CD14-positive monocyte (primary cell): ENCODE data around the gene SHISA6. TPM values are rescaled to one million over a fixed set of nuclear protein-coding genes. Genes with fewer than 3 reads are reported as not detected.

Experiments used
- DNase-seq, 3 donors: peaks; one replicate each; pipeline ENCODE4 v3.0.0-alpha.2; 2011 to 2022
- H2AFZ ChIP-seq: 2 replicates; pipeline ENCODE4 v1.6.0; 2012; ENCODE audit warnings: mild to moderate bottlenecking, low read depth, low read length, inconsistent platforms; ENCODE audit not compliant: insufficient read depth, poor library complexity, severe bottlenecking
- H3K27ac ChIP-seq, 2 donors: 1 replicate in 1 of 2; 2 replicates in 1 of 2; pipeline ENCODE4 v1.5.1; 2012 to 2013; ENCODE audit warnings: low read length in 2 of 2, control low read depth in 1 of 2, inconsistent platforms in 1 of 2, low read depth in 1 of 2, mild to moderate bottlenecking in 1 of 2
- H3K27me3 ChIP-seq, 2 donors: one replicate each; pipeline versions ENCODE4 v1.6.0 to v1.6.1; 2011 to 2013; ENCODE audit warnings: low read length in 2 of 2; ENCODE audit not compliant: control insufficient read depth in 2 of 2, insufficient read depth in 2 of 2
- H3K36me3 ChIP-seq, 2 donors: replicated peaks in 1 of 2; 1 replicate in 1 of 2; 2 replicates in 1 of 2; pipeline versions ENCODE4 v1.5.1 to v1.6.1; 2012 to 2013; ENCODE audit warnings: low read length in 2 of 2, control low read depth in 1 of 2, inconsistent platforms in 1 of 2, mild to moderate bottlenecking in 1 of 2; ENCODE audit not compliant: insufficient read depth in 2 of 2, control insufficient read depth in 1 of 2
- H3K4me1 ChIP-seq, 2 donors: 1 replicate in 1 of 2; 2 replicates in 1 of 2; pipeline versions ENCODE4 v1.5.1 to v1.6.1; 2012 to 2013; ENCODE audit warnings: low read length in 2 of 2, control low read depth in 1 of 2, inconsistent platforms in 1 of 2, mild to moderate bottlenecking in 1 of 2, moderate library complexity in 1 of 2; ENCODE audit not compliant: insufficient read depth in 2 of 2, control insufficient read depth in 1 of 2
- H3K4me2 ChIP-seq: replicated peaks from 2 replicates; pipeline ENCODE3; 2012; ENCODE audit warnings: low read length, moderate library complexity, mild to moderate bottlenecking; ENCODE audit not compliant: poor library complexity, severe bottlenecking; ENCODE audit errors: extremely low read depth
- H3K4me3 ChIP-seq, 3 experiments: fragments of 200-600 bp in 1 of 3; sonication (generic) in 1 of 3; replicated peaks in 1 of 3; 1 replicate in 2 of 3; 2 replicates in 1 of 3; pipeline ENCODE4 v1.5.1; 2011 to 2013; ENCODE audit warnings: low read length in 3 of 3, mild to moderate bottlenecking in 3 of 3, control low read depth in 2 of 3, low read depth in 2 of 3, inconsistent platforms in 1 of 3, moderate library complexity in 1 of 3
- H3K79me2 ChIP-seq: 2 replicates; pipeline ENCODE4 v1.6.0; 2012; ENCODE audit warnings: mild to moderate bottlenecking, control low read depth, inconsistent platforms, low read length, moderate library complexity; ENCODE audit not compliant: insufficient read depth
- H3K9ac ChIP-seq: 2 replicates; pipeline ENCODE4 v1.6.0; 2017; ENCODE audit warnings: low read length, mild to moderate bottlenecking; ENCODE audit not compliant: insufficient read depth, poor library complexity, severe bottlenecking
- H3K9me3 ChIP-seq, 2 donors: replicated peaks in 1 of 2; 1 replicate in 1 of 2; 2 replicates in 1 of 2; pipeline versions ENCODE4 v1.5.1 to v1.6.1; 2012 to 2013; ENCODE audit warnings: low read length in 2 of 2, control low read depth in 1 of 2; ENCODE audit not compliant: control insufficient read depth in 1 of 2, insufficient read depth in 1 of 2
- H4K20me1 ChIP-seq: 2 replicates; pipeline ENCODE4 v1.6.0; 2012; ENCODE audit warnings: mild to moderate bottlenecking, low read length, control low read depth, moderate library complexity; ENCODE audit not compliant: insufficient read depth
- H3K27ac Mint-ChIP-seq, 7 donors: one replicate each; pipeline ENCODE4 v1.8.0; 2020; ENCODE audit warnings: mild to moderate bottlenecking in 7 of 7, mixed read lengths in 7 of 7, moderate library complexity in 6 of 7, inconsistent platforms in 2 of 7
- H3K27me3 Mint-ChIP-seq, 3 donors: one replicate each; pipeline ENCODE4 v1.8.0; 2021 to 2022; ENCODE audit warnings: low read depth in 3 of 3, mild to moderate bottlenecking in 3 of 3, mixed read lengths in 3 of 3, moderate library complexity in 3 of 3, inconsistent platforms in 1 of 3
- H3K36me3 Mint-ChIP-seq, 2 donors: one replicate each; pipeline ENCODE4 v1.8.0; 2020; ENCODE audit warnings: mixed read lengths in 2 of 2, inconsistent platforms in 1 of 2, mild to moderate bottlenecking in 1 of 2
- H3K4me1 Mint-ChIP-seq: one replicate; pipeline ENCODE4 v1.8.0; 2020; ENCODE audit warnings: mild to moderate bottlenecking, mixed read lengths
- H3K4me3 Mint-ChIP-seq, 2 donors: one replicate each; pipeline ENCODE4 v1.8.0; 2020; ENCODE audit warnings: mild to moderate bottlenecking in 2 of 2, mixed read lengths in 2 of 2, moderate library complexity in 1 of 2
- H3K9me3 Mint-ChIP-seq, 7 donors: one replicate each; pipeline ENCODE4 v1.8.0; 2020 to 2022; ENCODE audit warnings: mixed read lengths in 7 of 7, mild to moderate bottlenecking in 6 of 7, moderate library complexity in 6 of 7, inconsistent platforms in 2 of 7
- CTCF ChIP-seq: fragments of 200-600 bp; IDR thresholded peaks from one replicate; pipeline ENCODE4 v1.8.0; 2022; ENCODE audit warnings: antibody characterized with exemption, mild to moderate bottlenecking
- WGBS: methylation state at CpG from one replicate; pipeline ENCODE4 v1.1.5; 2013; ENCODE audit warnings: missing lambda C conversion rate; ENCODE audit not compliant: insufficient coverage; 5-methylcytosine and 5-hydroxymethylcytosine counted together
- intact Hi-C, 2 donors: fragments of 100-400 bp; cut with micrococcal nuclease; formaldehyde crosslinking; loops; one replicate each; pipeline versions ENCODE4 v1.15.0 to v1.15.1; 2023
- polyA plus RNA-seq, 3 donors: library from polyadenylated mRNA; depleted of rRNA in 1 of 3; unstranded in 2 of 3; stranded (reverse) in 1 of 3; fragments of 300-500 nt in 2 of 3; fragments of >200 nt in 1 of 3; fragmentation: Illumina TruSeq in 2 of 3; gene quantifications; 1 replicate in 2 of 3; 2 replicates in 1 of 3; pipeline ENCODE4 v1.2.3, GENCODE V29; 2012 to 2021

SHISA6 gene
- polyA plus RNA-seq, 3 donors, result not detected

GRCh38 chr17:11308531-11308930, 67.5 kb downstream of the SHISA6 start:
- WGBS, result 83% methylated on average over 6 of the region's 7 CpGs
- peaks cover 0 to 2% (median 1%) of the 10 kb centered on the region in 3 donors for H3K27me3 Mint-ChIP-seq
- intact Hi-C loops, result no loop called here

DNA sequence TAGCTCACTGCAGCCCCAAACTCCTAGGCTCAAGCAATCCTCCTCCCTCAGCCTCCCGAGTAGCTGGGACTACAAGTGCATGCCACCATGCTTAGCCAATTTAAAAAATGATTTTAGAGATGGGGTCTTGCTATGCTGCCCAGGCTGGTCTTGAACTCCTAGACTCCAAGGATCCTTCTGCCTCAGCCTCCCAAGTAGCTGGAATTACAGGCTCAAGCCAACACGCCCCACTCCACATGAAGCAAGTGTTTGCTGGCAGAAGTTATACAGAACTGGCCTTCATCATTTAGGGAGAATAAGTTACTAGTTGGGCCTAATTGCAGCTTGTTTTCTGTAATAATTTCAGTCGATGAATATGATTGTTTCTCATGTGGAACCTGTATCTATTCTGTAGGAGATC, 68.0 kb downstream of the SHISA6 start:
- no peaks in the 10 kb centered on the region for H3K4me1 ChIP-seq
- no peaks in the 10 kb centered on the region for H3K4me1 Mint-ChIP-seq
- H3K27me3 ChIP-seq, result no peaks in the 10 kb centered on the region
- intact Hi-C loops, result no loop called here
- no peaks in the 10 kb centered on the region for H3K36me3 ChIP-seq
- H3K36me3 Mint-ChIP-seq, result no peaks in the 10 kb centered on the region
- no peak for TF ChIP-seq CTCF
- H3K27ac Mint-ChIP-seq, result no peak overlapping the region
- H2AFZ ChIP-seq, result no peak overlapping the region
- 100% methylated on average over 1 of the region's 3 CpGs for WGBS
- peaks cover 2 to 14% (median 10%) of the 10 kb centered on the region in 7 donors for H3K9me3 Mint-ChIP-seq
- H3K79me2 ChIP-seq, result no peaks in the 10 kb centered on the region
- no peak overlapping the region for H3K4me2 ChIP-seq
- H3K27me3 Mint-ChIP-seq, result peaks cover 0 to 4% (median 1%) of the 10 kb centered on the region in 3 donors
- no peak overlapping the region for H3K4me3 Mint-ChIP-seq
- no peaks in the 10 kb centered on the region for H4K20me1 ChIP-seq
- peaks cover 6 to 17% of the 10 kb centered on the region in 2 donors for H3K9me3 ChIP-seq
- H3K9ac ChIP-seq, result no peak overlapping the region
- no peak for DNase-seq
- H3K27ac ChIP-seq, result no peak overlapping the region
- no peak overlapping the region for H3K4me3 ChIP-seq

More at GRCh38 chr17:11308531-11308930, 67.5 kb downstream of the SHISA6 start:
- TF ChIP-seq CTCF, result no peak
- no peak overlapping the region for H3K4me3 Mint-ChIP-seq
- no peaks in the 10 kb centered on the region for H3K4me1 Mint-ChIP-seq
- peaks cover 3 to 14% (median 10%) of the 10 kb centered on the region in 7 donors for H3K9me3 Mint-ChIP-seq
- Histone ChIP-seq H3K27me3 (no peaks in the 10 kb centered on the region), H3K4me2 (no peak overlapping the region), H3K79me2 (no peaks in the 10 kb centered on the region), H3K9ac (no peak overlapping the region), H4K20me1 (no peaks in the 10 kb centered on the region), H3K36me3 (no peaks in the 10 kb centered on the region), H3K9me3 (peaks cover 7 to 22% of the 10 kb centered on the region in 2 donors), H2AFZ (no peak overlapping the region), H3K4me1 (no peaks in the 10 kb centered on the region), H3K4me3 (no peak overlapping the region), H3K27ac (no peak overlapping the region)
- H3K36me3 Mint-ChIP-seq, result no peaks in the 10 kb centered on the region
- no peak for DNase-seq
- H3K27ac Mint-ChIP-seq, result no peak overlapping the region
